ENCODE measurements around the gene KCNA3.

Gene KCNA3

DNA sequence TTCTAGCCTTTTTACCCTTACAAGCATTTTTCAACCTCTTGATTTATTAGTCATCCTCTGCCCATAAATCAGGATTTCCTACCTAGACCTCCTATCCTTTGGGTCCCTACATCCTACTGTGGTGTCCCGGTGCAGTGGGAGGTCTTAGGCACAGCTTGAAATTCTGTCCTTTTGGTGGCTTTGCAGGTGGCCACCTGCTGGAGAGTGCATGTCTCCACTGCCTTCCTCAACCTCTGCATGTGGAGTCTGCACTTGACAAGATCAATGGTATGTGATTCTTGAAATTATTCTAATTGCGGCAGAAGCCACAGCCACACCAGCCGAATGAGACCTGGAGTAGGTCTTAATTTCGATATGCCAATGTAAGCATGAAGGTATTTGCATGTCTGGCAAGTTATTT lies 11.4 kb upstream of the KCNA3 start:
- DNase-seq (ENCODE audit: low read depth, low spot score) = no peak
- H3K4me3 ChIP-seq (ENCODE audit: low read depth, low read length) = no peak overlapping the region
- no peak for TF ChIP-seq CTCF (IDR thresholded peaks at IDR 0.05; ENCODE audit: low read depth, low read length)
- in situ Hi-C loops (cut with HindIII; ENCODE audit: low sequenced_read_pairs) = no loop called here

- H3K4me3 ChIP-seq (ENCODE audit: low read depth, low read length) = no peak overlapping the region
- DNase-seq (ENCODE audit: low read depth, low spot score) = no peak
- in situ Hi-C loops (cut with HindIII; ENCODE audit: low sequenced_read_pairs) = no loop called here
- TF ChIP-seq CTCF (IDR thresholded peaks at IDR 0.05; ENCODE audit: low read depth, low read length) = no peak
These were observed 9.8 kb upstream of the KCNA3 start for GRCh38 chr1:110684491-110684890.

DNA sequence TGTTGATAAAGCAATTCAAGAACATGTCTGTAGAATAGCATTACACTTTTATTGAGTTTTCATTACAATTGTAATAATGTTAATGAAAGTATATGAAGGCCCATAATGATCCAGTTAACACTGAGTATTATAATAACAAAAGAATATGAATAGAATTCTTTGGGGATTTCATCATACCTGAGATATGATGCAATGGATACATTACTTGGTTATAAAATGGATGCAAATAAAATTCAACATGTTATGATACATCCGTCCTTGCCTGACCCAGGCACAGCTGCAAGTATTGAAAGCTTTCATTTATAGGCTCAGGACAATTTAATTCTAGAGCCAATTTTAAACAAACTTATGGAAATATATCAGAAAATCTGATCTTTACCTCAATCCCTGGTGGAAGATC lies 8.2 kb upstream of the KCNA3 start:
- H3K4me3 ChIP-seq (ENCODE audit: low read depth, low read length) = no peak overlapping the region
- in situ Hi-C loops (cut with HindIII; ENCODE audit: low sequenced_read_pairs) = no loop called here
- no peak for DNase-seq (ENCODE audit: low read depth, low spot score)
- no peak for TF ChIP-seq CTCF (IDR thresholded peaks at IDR 0.05; ENCODE audit: low read depth, low read length)

- no peak overlapping the region for H3K4me3 ChIP-seq (ENCODE audit: low read depth, low read length)
- in situ Hi-C loops (cut with HindIII; ENCODE audit: low sequenced_read_pairs) = no loop called here
- TF ChIP-seq CTCF (IDR thresholded peaks at IDR 0.05; ENCODE audit: low read depth, low read length) = no peak
These were observed 5.4 kb upstream of the KCNA3 start for GRCh38 chr1:110680036-110680735.

GRCh38 chr1:110677526-110677925 lies 2.8 kb upstream of the KCNA3 start:
- in situ Hi-C loops (cut with HindIII; ENCODE audit: low sequenced_read_pairs) = no loop called here
- TF ChIP-seq CTCF (IDR thresholded peaks at IDR 0.05; ENCODE audit: low read depth, low read length) = no peak
- H3K4me3 ChIP-seq (ENCODE audit: low read depth, low read length) = no peak overlapping the region
- DNase-seq (ENCODE audit: low read depth, low spot score) = no peak

More at GRCh38 chr1:110680036-110680735, 5.4 kb upstream of the KCNA3 start:
- DNase-seq (ENCODE audit: low read depth, low spot score) = no peak

- DNase-seq (ENCODE audit: low read depth, low spot score) = no peak
- in situ Hi-C loops (cut with HindIII; ENCODE audit: low sequenced_read_pairs) = no loop called here
- no peak for TF ChIP-seq CTCF (IDR thresholded peaks at IDR 0.05; ENCODE audit: low read depth, low read length)
- H3K4me3 ChIP-seq (ENCODE audit: low read depth, low read length) = no peak overlapping the region
These were observed 2.2 kb upstream of the KCNA3 start for GRCh38 chr1:110676970-110677369.
